ENCODE measurements around the gene CDK5.

DNA sequence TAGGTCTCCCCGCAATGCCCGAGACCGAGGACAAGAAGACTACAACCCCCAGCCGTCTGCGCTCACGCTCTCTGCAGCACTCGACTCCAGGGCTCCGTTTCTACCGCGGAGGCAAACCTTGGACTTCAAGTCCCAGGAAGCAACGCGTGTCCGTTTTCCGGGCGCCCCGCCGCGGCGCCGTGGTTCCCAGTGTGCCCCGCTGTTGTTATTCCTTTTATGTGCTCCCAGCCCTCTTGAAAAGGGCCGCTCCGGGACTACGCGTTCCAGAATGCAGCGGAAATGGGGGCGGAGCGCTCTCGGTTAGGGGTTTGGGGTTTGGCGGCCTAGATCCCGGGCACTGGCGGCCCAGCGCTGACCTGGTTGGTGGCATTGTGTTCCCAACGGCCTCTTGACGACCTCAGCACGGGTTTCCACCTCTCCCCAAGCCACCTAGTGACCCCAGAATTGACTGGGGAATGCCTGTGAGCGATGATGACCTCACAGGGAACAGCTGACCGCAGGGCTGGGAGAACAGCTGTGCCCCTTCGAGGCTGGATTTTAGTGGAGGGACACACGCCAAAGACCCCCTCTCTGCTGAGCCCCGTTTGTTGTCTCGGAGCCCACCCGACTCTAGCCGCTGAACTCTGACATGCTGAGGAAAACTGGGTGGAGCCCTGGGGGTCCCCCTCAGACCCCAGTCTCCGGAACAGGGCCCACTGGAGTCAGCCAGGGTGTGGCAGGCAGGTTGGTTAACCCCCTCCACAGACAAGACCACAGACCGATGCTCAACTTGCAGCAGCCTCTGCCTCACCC, 488 bp upstream of the CDK5 start:
- no peak for TF ChIP-seq POLR2A (IDR thresholded peaks at IDR 0.05; ENCODE audit: low read depth, low read length)
- TF ChIP-seq TAF1 (IDR thresholded peaks at IDR 0.05; ENCODE audit: low read depth, low read length): no peak
- TF ChIP-seq POLR2AphosphoS5 (IDR thresholded peaks at IDR 0.05; ENCODE audit: low read depth, low read length): no peak
- TF ChIP-seq PAX5 (IDR thresholded peaks at IDR 0.05; ENCODE audit: insufficient read depth, low read length, severe bottlenecking): no peak
- TF ChIP-seq SPI1 (IDR thresholded peaks at IDR 0.05; ENCODE audit: low read depth, low read length): no peak
